ENCODE measurements around the gene SLC6A16.

The SLC6A16 gene

GRCh38 chr19:49344505-49345423 is 19.8 kb upstream of the SLC6A16 start:
- H3K36me3 ChIP-seq (ENCODE audit: insufficient read depth, low read length), result no peaks in the 10 kb centered on the region
- no peak overlapping the region for H3K4me2 ChIP-seq (ENCODE audit: low read depth, low read length, poor library complexity, severe bottlenecking)
- TF ChIP-seq CTCF (conservative IDR thresholded peaks at IDR 0.05; ENCODE audit: low read length) (no peak), EZH2phosphoT487 (IDR thresholded peaks at IDR 0.05; ENCODE audit: borderline replicate concordance) (no peak)
- H3K4me1 ChIP-seq (ENCODE audit: insufficient read depth, low read length, poor library complexity, severe bottlenecking), result peaks cover 14% of the 10 kb centered on the region
- H3K4me3 ChIP-seq (ENCODE audit: low read length, poor library complexity, severe bottlenecking), result no peak overlapping the region
- no peaks in the 10 kb centered on the region for H3K9me3 ChIP-seq (ENCODE audit: insufficient read depth, low read depth, low read length)
- no peak overlapping the region for H3K9ac ChIP-seq (ENCODE audit: low read depth, low read length, poor library complexity, severe bottlenecking)
- no peaks in the 10 kb centered on the region for H4K20me1 ChIP-seq (ENCODE audit: insufficient read depth, low read length, poor library complexity, severe bottlenecking)
- H2AFZ ChIP-seq (ENCODE audit: low read length), result no peak overlapping the region
- no peaks in the 10 kb centered on the region for H3K27me3 ChIP-seq (ENCODE audit: insufficient read depth, low read length, poor library complexity, severe bottlenecking)
- H3F3A ChIP-seq (ENCODE audit: low read depth), result 0 out of 2 replicates have a peak, but pooled peaks cover 5% of the 10 kb centered on the region
- no peaks in the 10 kb centered on the region for H3K9me2 ChIP-seq (replicated peaks; ENCODE audit: low read depth, low read length)
- no peaks in the 10 kb centered on the region for H3K79me2 ChIP-seq (ENCODE audit: insufficient read depth, low read length)

GRCh38 chr19:49343123-49343522 is 18.1 kb upstream of the SLC6A16 start:
- H3K36me3 ChIP-seq (ENCODE audit: insufficient read depth, low read length), result no peaks in the 10 kb centered on the region

GRCh38 chr19:49342291-49342721 is 17.3 kb upstream of the SLC6A16 start:
- Histone ChIP-seq H3K79me2 (ENCODE audit: insufficient read depth, low read length) (no peaks in the 10 kb centered on the region), H3K4me3 (ENCODE audit: low read length, poor library complexity, severe bottlenecking) (no peak overlapping the region), H3F3A (ENCODE audit: low read depth) (0 out of 2 replicates have a peak, but pooled peaks cover 5% of the 10 kb centered on the region), H3K36me3 (ENCODE audit: insufficient read depth, low read length) (no peaks in the 10 kb centered on the region), H3K9me2 (replicated peaks; ENCODE audit: low read depth, low read length) (no peaks in the 10 kb centered on the region), H3K27me3 (ENCODE audit: insufficient read depth, low read length, poor library complexity, severe bottlenecking) (no peaks in the 10 kb centered on the region), H4K20me1 (ENCODE audit: insufficient read depth, low read length, poor library complexity, severe bottlenecking) (no peaks in the 10 kb centered on the region), H3K4me1 (ENCODE audit: insufficient read depth, low read length, poor library complexity, severe bottlenecking) (peaks cover 17% of the 10 kb centered on the region), H2AFZ (ENCODE audit: low read length) (no peak overlapping the region), H3K9me3 (ENCODE audit: insufficient read depth, low read depth, low read length) (no peaks in the 10 kb centered on the region), H3K9ac (ENCODE audit: low read depth, low read length, poor library complexity, severe bottlenecking) (no peak overlapping the region), H3K4me2 (ENCODE audit: low read depth, low read length, poor library complexity, severe bottlenecking) (no peak overlapping the region)
- TF ChIP-seq CTCF (conservative IDR thresholded peaks at IDR 0.05; ENCODE audit: low read length) (no peak), EZH2phosphoT487 (IDR thresholded peaks at IDR 0.05; ENCODE audit: borderline replicate concordance) (no peak)

More at GRCh38 chr19:49343123-49343522, 18.1 kb upstream of the SLC6A16 start:
- Histone ChIP-seq H3K27me3 (ENCODE audit: insufficient read depth, low read length, poor library complexity, severe bottlenecking) (no peaks in the 10 kb centered on the region), H3K9me2 (replicated peaks; ENCODE audit: low read depth, low read length) (no peaks in the 10 kb centered on the region), H4K20me1 (ENCODE audit: insufficient read depth, low read length, poor library complexity, severe bottlenecking) (no peaks in the 10 kb centered on the region), H3K4me1 (ENCODE audit: insufficient read depth, low read length, poor library complexity, severe bottlenecking) (peaks cover 17% of the 10 kb centered on the region), H3K4me2 (ENCODE audit: low read depth, low read length, poor library complexity, severe bottlenecking) (no peak overlapping the region), H3K4me3 (ENCODE audit: low read length, poor library complexity, severe bottlenecking) (no peak overlapping the region), H2AFZ (ENCODE audit: low read length) (no peak overlapping the region), H3K79me2 (ENCODE audit: insufficient read depth, low read length) (no peaks in the 10 kb centered on the region), H3K9me3 (ENCODE audit: insufficient read depth, low read depth, low read length) (no peaks in the 10 kb centered on the region), H3K9ac (ENCODE audit: low read depth, low read length, poor library complexity, severe bottlenecking) (no peak overlapping the region), H3F3A (ENCODE audit: low read depth) (0 out of 2 replicates have a peak, but pooled peaks cover 5% of the 10 kb centered on the region)
- TF ChIP-seq CTCF (conservative IDR thresholded peaks at IDR 0.05; ENCODE audit: low read length) (no peak), EZH2phosphoT487 (IDR thresholded peaks at IDR 0.05; ENCODE audit: borderline replicate concordance) (no peak)
